HCT116 (cell line): ENCODE measurements around the gene FGFBP1.

Experiments used
- EZH2 ChIP-seq: fragments of 200-600 bp; sonication (generic); IDR thresholded peaks from 2 replicates; pipeline ENCODE4 v1.6.1; 2017; ENCODE audit warnings: antibody characterized with exemption, mixed run types
- EZH2phosphoT487 ChIP-seq: fragments of 200-600 bp; IDR thresholded peaks from 2 replicates; pipeline ENCODE4 v1.6.1; 2018; ENCODE audit warnings: antibody characterized with exemption, borderline replicate concordance
- MAX ChIP-seq: IDR thresholded peaks from 2 replicates; pipeline ENCODE4 v1.6.1; 2012
- POLR2A ChIP-seq: IDR thresholded peaks from 2 replicates; pipeline ENCODE4 v1.7.0; 2011; ENCODE audit warnings: borderline replicate concordance; ENCODE audit not compliant: insufficient read depth, insufficient read length; ENCODE audit errors: extremely low read depth
- POLR2AphosphoS5 ChIP-seq: IDR thresholded peaks from 2 replicates; pipeline ENCODE4 v1.6.1; 2011; ENCODE audit warnings: mild to moderate bottlenecking, low read depth, low read length, moderate library complexity
- TF ChIP-seq, protein P1 (sequence below), 3 experiments: fragments of 200-600 bp in 1 of 3; sonication (generic) in 1 of 3; IDR thresholded peaks in 2 of 3; conservative IDR thresholded peaks in 1 of 3; 2 replicates each; pipeline ENCODE4 v1.5.1; 2012 to 2017; ENCODE audit warnings: low read depth in 2 of 3, low read length in 2 of 3, antibody characterized with exemption in 1 of 3, borderline replicate concordance in 1 of 3, control low read depth in 1 of 3, mild to moderate bottlenecking in 1 of 3, mixed read lengths in 1 of 3, mixed run types in 1 of 3, moderate library complexity in 1 of 3; ENCODE audit not compliant: insufficient read depth in 1 of 3

GRCh38 chr4:15888515-15888914 lies 50.0 kb downstream of the FGFBP1 start:
- TF ChIP-seq MAX (no peak), EZH2 (no peak), POLR2A (no peak), POLR2AphosphoS5 (no peak), EZH2phosphoT487 (no peak)
- TF ChIP-seq, protein P1, sequence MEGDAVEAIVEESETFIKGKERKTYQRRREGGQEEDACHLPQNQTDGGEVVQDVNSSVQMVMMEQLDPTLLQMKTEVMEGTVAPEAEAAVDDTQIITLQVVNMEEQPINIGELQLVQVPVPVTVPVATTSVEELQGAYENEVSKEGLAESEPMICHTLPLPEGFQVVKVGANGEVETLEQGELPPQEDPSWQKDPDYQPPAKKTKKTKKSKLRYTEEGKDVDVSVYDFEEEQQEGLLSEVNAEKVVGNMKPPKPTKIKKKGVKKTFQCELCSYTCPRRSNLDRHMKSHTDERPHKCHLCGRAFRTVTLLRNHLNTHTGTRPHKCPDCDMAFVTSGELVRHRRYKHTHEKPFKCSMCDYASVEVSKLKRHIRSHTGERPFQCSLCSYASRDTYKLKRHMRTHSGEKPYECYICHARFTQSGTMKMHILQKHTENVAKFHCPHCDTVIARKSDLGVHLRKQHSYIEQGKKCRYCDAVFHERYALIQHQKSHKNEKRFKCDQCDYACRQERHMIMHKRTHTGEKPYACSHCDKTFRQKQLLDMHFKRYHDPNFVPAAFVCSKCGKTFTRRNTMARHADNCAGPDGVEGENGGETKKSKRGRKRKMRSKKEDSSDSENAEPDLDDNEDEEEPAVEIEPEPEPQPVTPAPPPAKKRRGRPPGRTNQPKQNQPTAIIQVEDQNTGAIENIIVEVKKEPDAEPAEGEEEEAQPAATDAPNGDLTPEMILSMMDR (IDR thresholded peaks at IDR 0.05 in 2 of 3, conservative IDR thresholded peaks at IDR 0.05 in 1 of 3; ENCODE audit: borderline replicate concordance in 1 of 3, insufficient read depth in 1 of 3, low read depth in 2 of 3, low read length in 2 of 3): no peak
